Mucosa of descending colon (tissue), 3 donors: ENCODE results near the gene C5orf52. TPM values are rescaled to one million over a fixed set of nuclear protein-coding genes. Genes with fewer than 3 reads are reported as not detected.
"Not testable (repeated sequence)": the region's sequence is repeated elsewhere in the genome, so short reads cannot be mapped to it uniquely, and the experiment has no call there.

Experiments used
- ATAC-seq: fragments of 200-7000 bp; cut with Tn5 transposase; one replicate; pipeline ENCODE4 v1.9.1; 2020; ENCODE audit warnings: mild to moderate bottlenecking, moderate library complexity
- DNase-seq, 3 donors: peaks; one replicate each; pipeline ENCODE4 v3.0.0-alpha.2; 2020
- H3K36me3 ChIP-seq: fragments of 200-600 bp; one replicate; pipeline ENCODE4 v1.8.0; 2021; ENCODE audit warnings: low read depth, mild to moderate bottlenecking
- H3K4me1 ChIP-seq: fragments of 200-600 bp; one replicate; pipeline ENCODE4 v1.8.0; 2021; ENCODE audit warnings: low read depth, mild to moderate bottlenecking
- H3K4me3 ChIP-seq: fragments of 200-600 bp; one replicate; pipeline ENCODE4 v1.8.0; 2021; ENCODE audit warnings: mild to moderate bottlenecking
- H3K9me3 ChIP-seq: fragments of 200-600 bp; one replicate; pipeline ENCODE4 v1.8.0; 2021; ENCODE audit warnings: mild to moderate bottlenecking
- intact Hi-C, 2 donors: fragments of 100-400 bp; cut with DNase I in 1 of 2; cut with micrococcal nuclease in 1 of 2; formaldehyde crosslinking; loops; one replicate each; pipeline versions ENCODE4 v1.11.0 to v1.11.1; 2022; cut with DNase I, micrococcal nuclease
- total RNA-seq, 3 donors: library from RNA; stranded (reverse); fragmentation: NEBNext Ultra II Directional in 2 of 3; extraction: Animal tissue kit (Norgen Biotek cat#: 25700) in 2 of 3; gene quantifications; one replicate each; pipeline versions ENCODE4 v1.2.1 to v1.2.4, GENCODE V29; 2021 to 2023
- TF ChIP-seq, protein P1 (sequence below): fragments of 200-600 bp; IDR thresholded peaks from one replicate; pipeline ENCODE4 v1.8.0; 2022; ENCODE audit warnings: antibody characterized with exemption, mild to moderate bottlenecking
- donor health status: DM: no; HTN: no; CAD: no; lungs with moderate emphysema.
- donor health status: DM: no; HTN: no; CAD: no.
- donor health status: DM: no; HTN: yes; CAD: no.

Gene C5orf52
- total RNA-seq, 3 donors from 2014 or later = 1.7 to 5.7 (median 3.5) TPM

- no peak overlapping the region for H3K4me3 ChIP-seq
- intact Hi-C loops = loop anchor here (10.0 kb wide), 4 partner anchors 64 to 394 kb away; partner anchors contain the start of gene SOX30 (in 1 of the 2)
- TF ChIP-seq, protein P1, sequence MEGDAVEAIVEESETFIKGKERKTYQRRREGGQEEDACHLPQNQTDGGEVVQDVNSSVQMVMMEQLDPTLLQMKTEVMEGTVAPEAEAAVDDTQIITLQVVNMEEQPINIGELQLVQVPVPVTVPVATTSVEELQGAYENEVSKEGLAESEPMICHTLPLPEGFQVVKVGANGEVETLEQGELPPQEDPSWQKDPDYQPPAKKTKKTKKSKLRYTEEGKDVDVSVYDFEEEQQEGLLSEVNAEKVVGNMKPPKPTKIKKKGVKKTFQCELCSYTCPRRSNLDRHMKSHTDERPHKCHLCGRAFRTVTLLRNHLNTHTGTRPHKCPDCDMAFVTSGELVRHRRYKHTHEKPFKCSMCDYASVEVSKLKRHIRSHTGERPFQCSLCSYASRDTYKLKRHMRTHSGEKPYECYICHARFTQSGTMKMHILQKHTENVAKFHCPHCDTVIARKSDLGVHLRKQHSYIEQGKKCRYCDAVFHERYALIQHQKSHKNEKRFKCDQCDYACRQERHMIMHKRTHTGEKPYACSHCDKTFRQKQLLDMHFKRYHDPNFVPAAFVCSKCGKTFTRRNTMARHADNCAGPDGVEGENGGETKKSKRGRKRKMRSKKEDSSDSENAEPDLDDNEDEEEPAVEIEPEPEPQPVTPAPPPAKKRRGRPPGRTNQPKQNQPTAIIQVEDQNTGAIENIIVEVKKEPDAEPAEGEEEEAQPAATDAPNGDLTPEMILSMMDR = no peak
- H3K9me3 ChIP-seq = no peaks in the 10 kb centered on the region
- no peak for DNase-seq
- ATAC-seq = no peak
- no peaks in the 10 kb centered on the region for H3K36me3 ChIP-seq
- H3K4me1 ChIP-seq = peaks cover 14% of the 10 kb centered on the region
These were observed 47.9 kb downstream of the C5orf52 start for GRCh38 chr5:157719245-157719644.

- no peaks in the 10 kb centered on the region for H3K9me3 ChIP-seq
- TF ChIP-seq, protein P1 = no peak
- intact Hi-C loops = no loop called here
- ATAC-seq (peak; percentile 38), DNase-seq (peak; percentile 40 to 56 (median 50))
- H3K4me3 ChIP-seq = no peak overlapping the region
- no peaks in the 10 kb centered on the region for H3K36me3 ChIP-seq
- H3K4me1 ChIP-seq = peaks cover 14% of the 10 kb centered on the region
These were observed 49.8 kb downstream of the C5orf52 start for GRCh38 chr5:157721159-157721558.

GRCh38 chr5:157722895-157723294 is 51.6 kb downstream of the C5orf52 start:
- intact Hi-C loops, H3K36me3 ChIP-seq, H3K4me3 ChIP-seq, H3K9me3 ChIP-seq, ATAC-seq, DNase-seq: not testable (repeated sequence)
- peaks cover 12% of the 10 kb centered on the region for H3K4me1 ChIP-seq

- H3K9me3 ChIP-seq, intact Hi-C loops, H3K36me3 ChIP-seq, H3K4me1 ChIP-seq, ATAC-seq, DNase-seq, H3K4me3 ChIP-seq: not testable (repeated sequence)
These were observed 55.3 kb downstream of the C5orf52 start for GRCh38 chr5:157726607-157727006.

GRCh38 chr5:157727858-157728257 is 56.5 kb downstream of the C5orf52 start:
- ATAC-seq, H3K9me3 ChIP-seq, H3K4me1 ChIP-seq, intact Hi-C loops, DNase-seq, H3K36me3 ChIP-seq, H3K4me3 ChIP-seq: not testable (repeated sequence)

Other genes with a start within 250 kb of the C5orf52 start
- 1 to 10 TPM in 1 of 3 donors, under 1 TPM in 1, not detected in 1; 0.70 to 3.2 TPM for gene NIPAL4, start 211.3 kb upstream of the C5orf52 start, total RNA-seq
- 10 to 100 TPM in 1 of 3 donors, 1 to 10 TPM in 2; 6.4 to 32.6 (median 8.9) TPM for gene ADAM19, start 95.8 kb upstream of the C5orf52 start, total RNA-seq
- under 1 TPM; 0.22 to 0.29 (median 0.29) TPM for gene SOX30, start 19.1 kb upstream of the C5orf52 start, total RNA-seq
- 10 to 100 TPM; 14.0 to 22.0 (median 14.5) TPM for gene THG1L, start 59.9 kb downstream of the C5orf52 start, total RNA-seq
- 1 to 10 TPM; 3.7 to 9.5 (median 4.7) TPM for gene LSM11, start 72.2 kb downstream of the C5orf52 start, total RNA-seq
- 100 to 1,000 TPM in 2 of 3 donors, 10 to 100 TPM in 1; 90.8 to 131 (median 127) TPM for gene CLINT1, start 187.6 kb downstream of the C5orf52 start, total RNA-seq